ENCODE data around the gene TRAPPC11.

Gene TRAPPC11

DNA sequence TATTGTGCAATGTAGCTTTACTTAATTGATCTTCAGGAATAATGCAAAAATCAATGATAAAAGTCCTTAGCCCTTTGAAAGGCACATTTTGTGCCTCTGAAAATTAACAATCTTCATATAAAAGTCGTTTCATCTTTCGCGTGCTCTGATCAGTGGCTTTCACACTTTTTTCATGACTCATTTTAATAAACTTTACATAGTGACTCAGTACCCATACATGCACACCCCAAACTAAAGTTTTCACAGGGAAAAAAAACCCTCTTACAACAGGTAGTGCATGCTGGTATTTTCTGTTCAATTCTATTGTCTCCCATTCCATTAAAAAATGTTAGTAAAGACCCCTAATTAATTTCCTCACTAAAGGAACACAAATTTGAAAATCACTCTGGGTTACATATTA is 21.6 kb upstream of the TRAPPC11 start:
- ATAC-seq = no peak
- no peak for TF ChIP-seq ZNF565 (CRISPR knock-in tag; conservative IDR thresholded peaks at IDR 0.05; ENCODE audit: low read depth)
- no peak for TF ChIP-seq SNAI2 (CRISPR knock-in tag; IDR thresholded peaks at IDR 0.05)
- TF ChIP-seq, protein P1, sequence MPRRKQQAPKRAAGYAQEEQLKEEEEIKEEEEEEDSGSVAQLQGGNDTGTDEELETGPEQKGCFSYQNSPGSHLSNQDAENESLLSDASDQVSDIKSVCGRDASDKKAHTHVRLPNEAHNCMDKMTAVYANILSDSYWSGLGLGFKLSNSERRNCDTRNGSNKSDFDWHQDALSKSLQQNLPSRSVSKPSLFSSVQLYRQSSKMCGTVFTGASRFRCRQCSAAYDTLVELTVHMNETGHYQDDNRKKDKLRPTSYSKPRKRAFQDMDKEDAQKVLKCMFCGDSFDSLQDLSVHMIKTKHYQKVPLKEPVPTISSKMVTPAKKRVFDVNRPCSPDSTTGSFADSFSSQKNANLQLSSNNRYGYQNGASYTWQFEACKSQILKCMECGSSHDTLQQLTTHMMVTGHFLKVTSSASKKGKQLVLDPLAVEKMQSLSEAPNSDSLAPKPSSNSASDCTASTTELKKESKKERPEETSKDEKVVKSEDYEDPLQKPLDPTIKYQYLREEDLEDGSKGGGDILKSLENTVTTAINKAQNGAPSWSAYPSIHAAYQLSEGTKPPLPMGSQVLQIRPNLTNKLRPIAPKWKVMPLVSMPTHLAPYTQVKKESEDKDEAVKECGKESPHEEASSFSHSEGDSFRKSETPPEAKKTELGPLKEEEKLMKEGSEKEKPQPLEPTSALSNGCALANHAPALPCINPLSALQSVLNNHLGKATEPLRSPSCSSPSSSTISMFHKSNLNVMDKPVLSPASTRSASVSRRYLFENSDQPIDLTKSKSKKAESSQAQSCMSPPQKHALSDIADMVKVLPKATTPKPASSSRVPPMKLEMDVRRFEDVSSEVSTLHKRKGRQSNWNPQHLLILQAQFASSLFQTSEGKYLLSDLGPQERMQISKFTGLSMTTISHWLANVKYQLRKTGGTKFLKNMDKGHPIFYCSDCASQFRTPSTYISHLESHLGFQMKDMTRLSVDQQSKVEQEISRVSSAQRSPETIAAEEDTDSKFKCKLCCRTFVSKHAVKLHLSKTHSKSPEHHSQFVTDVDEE (CRISPR knock-in tag; IDR thresholded peaks at IDR 0.05) = no peak
- TF ChIP-seq, protein P2, sequence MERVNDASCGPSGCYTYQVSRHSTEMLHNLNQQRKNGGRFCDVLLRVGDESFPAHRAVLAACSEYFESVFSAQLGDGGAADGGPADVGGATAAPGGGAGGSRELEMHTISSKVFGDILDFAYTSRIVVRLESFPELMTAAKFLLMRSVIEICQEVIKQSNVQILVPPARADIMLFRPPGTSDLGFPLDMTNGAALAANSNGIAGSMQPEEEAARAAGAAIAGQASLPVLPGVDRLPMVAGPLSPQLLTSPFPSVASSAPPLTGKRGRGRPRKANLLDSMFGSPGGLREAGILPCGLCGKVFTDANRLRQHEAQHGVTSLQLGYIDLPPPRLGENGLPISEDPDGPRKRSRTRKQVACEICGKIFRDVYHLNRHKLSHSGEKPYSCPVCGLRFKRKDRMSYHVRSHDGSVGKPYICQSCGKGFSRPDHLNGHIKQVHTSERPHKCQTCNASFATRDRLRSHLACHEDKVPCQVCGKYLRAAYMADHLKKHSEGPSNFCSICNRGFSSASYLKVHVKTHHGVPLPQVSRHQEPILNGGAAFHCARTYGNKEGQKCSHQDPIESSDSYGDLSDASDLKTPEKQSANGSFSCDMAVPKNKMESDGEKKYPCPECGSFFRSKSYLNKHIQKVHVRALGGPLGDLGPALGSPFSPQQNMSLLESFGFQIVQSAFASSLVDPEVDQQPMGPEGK (CRISPR knock-in tag; IDR thresholded peaks at IDR 0.05; ENCODE audit: borderline replicate concordance) = no peak
- TF ChIP-seq ZNF8 (CRISPR knock-in tag; IDR thresholded peaks at IDR 0.05) = no peak
- TF ChIP-seq, protein P3, sequence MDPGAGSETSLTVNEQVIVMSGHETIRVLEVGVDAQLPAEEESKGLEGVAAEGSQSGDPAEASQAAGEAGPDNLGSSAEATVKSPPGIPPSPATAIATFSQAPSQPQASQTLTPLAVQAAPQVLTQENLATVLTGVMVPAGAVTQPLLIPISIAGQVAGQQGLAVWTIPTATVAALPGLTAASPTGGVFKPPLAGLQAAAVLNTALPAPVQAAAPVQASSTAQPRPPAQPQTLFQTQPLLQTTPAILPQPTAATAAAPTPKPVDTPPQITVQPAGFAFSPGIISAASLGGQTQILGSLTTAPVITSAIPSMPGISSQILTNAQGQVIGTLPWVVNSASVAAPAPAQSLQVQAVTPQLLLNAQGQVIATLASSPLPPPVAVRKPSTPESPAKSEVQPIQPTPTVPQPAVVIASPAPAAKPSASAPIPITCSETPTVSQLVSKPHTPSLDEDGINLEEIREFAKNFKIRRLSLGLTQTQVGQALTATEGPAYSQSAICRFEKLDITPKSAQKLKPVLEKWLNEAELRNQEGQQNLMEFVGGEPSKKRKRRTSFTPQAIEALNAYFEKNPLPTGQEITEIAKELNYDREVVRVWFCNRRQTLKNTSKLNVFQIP (CRISPR knock-in tag; IDR thresholded peaks at IDR 0.05; ENCODE audit: borderline replicate concordance, low read depth) = no peak
- no peak for TF ChIP-seq ESRRG (CRISPR knock-in tag; IDR thresholded peaks at IDR 0.05)
- TF ChIP-seq CSDC2 (CRISPR knock-in tag; IDR thresholded peaks at IDR 0.05) = no peak

DNA sequence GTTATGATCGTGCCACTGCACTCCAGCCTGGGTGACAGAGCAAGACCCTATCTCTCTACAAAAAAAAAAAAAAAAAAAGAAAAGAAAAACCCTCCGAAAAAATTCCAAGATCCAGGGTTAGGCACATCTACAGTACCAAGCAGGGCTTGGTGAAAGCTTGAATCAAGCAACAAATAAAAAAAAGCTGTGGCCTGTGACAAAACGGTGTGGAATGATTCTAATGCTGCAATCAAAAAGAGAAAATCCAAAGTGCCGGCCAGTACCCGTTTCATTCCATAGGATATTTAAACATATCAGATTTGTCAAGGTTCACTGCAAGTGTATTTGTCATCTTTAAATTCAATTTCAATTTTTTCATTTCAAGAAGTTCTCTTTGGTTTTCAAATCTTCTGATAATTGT is 20.7 kb upstream of the TRAPPC11 start:
- ATAC-seq = no peak

More for the DNA sequence above, 20.7 kb upstream of the TRAPPC11 start:
- TF ChIP-seq ZNF70 (CRISPR knock-in tag; IDR thresholded peaks at IDR 0.05) = no peak
- TF ChIP-seq PPARA (CRISPR knock-in tag; IDR thresholded peaks at IDR 0.05; ENCODE audit: borderline replicate concordance) = no peak
- no peak for TF ChIP-seq ARNTL (CRISPR knock-in tag; IDR thresholded peaks at IDR 0.05; ENCODE audit: borderline replicate concordance, low read depth)
- no peak for TF ChIP-seq RARB (CRISPR knock-in tag; IDR thresholded peaks at IDR 0.05)
- TF ChIP-seq, protein P4, sequence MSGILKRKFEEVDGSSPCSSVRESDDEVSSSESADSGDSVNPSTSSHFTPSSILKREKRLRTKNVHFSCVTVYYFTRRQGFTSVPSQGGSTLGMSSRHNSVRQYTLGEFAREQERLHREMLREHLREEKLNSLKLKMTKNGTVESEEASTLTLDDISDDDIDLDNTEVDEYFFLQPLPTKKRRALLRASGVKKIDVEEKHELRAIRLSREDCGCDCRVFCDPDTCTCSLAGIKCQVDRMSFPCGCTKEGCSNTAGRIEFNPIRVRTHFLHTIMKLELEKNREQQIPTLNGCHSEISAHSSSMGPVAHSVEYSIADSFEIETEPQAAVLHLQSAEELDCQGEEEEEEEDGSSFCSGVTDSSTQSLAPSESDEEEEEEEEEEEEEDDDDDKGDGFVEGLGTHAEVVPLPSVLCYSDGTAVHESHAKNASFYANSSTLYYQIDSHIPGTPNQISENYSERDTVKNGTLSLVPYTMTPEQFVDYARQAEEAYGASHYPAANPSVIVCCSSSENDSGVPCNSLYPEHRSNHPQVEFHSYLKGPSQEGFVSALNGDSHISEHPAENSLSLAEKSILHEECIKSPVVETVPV (CRISPR knock-in tag; IDR thresholded peaks at IDR 0.05) = no peak
- no peak for TF ChIP-seq ZC3H10 (CRISPR knock-in tag; IDR thresholded peaks at IDR 0.05)
- TF ChIP-seq TOX (CRISPR knock-in tag; IDR thresholded peaks at IDR 0.05; ENCODE audit: borderline replicate concordance) = no peak
- TF ChIP-seq CSDC2 (CRISPR knock-in tag; IDR thresholded peaks at IDR 0.05) = no peak
- no peak for TF ChIP-seq SNAI2 (CRISPR knock-in tag; IDR thresholded peaks at IDR 0.05)
- TF ChIP-seq, protein P2 (CRISPR knock-in tag; IDR thresholded peaks at IDR 0.05; ENCODE audit: borderline replicate concordance) = no peak
- TF ChIP-seq BACH2 (CRISPR knock-in tag; IDR thresholded peaks at IDR 0.05; ENCODE audit: borderline replicate concordance) = no peak
- TF ChIP-seq, protein P1 (CRISPR knock-in tag; IDR thresholded peaks at IDR 0.05) = no peak
- no peak for TF ChIP-seq ZNF565 (CRISPR knock-in tag; conservative IDR thresholded peaks at IDR 0.05; ENCODE audit: low read depth)
- no peak for TF ChIP-seq OSR1 (CRISPR knock-in tag; IDR thresholded peaks at IDR 0.05)
- no peak for TF ChIP-seq ISL1 (CRISPR knock-in tag; IDR thresholded peaks at IDR 0.05)
- no peak for TF ChIP-seq ESRRG (CRISPR knock-in tag; IDR thresholded peaks at IDR 0.05)

All from SK-N-SH treated with all-trans-retinoic acid at 6 μM for 48 hours (cell line).